ENCODE results near the gene PIP5K1C. TPM values are rescaled to one million over a fixed set of nuclear protein-coding genes. Genes with fewer than 3 reads are reported as not detected.

The PIP5K1C gene
- total RNA-seq, 1 experiment from 2014 or later, result 20.0 TPM

- Histone ChIP-seq H2AFZ (no peak overlapping the region), H3K4me3 (no peak overlapping the region), H3K36me3 (ENCODE audit: low read depth) (no peaks in the 10 kb centered on the region), H3F3A (ENCODE audit: insufficient read depth, low read depth) (peaks cover 7% of the 10 kb centered on the region; the same call in 1 of the 2 replicates), H3K27ac (no peak overlapping the region), H3K27me3 (ENCODE audit: insufficient read depth, low read depth) (no peaks in the 10 kb centered on the region), H3K79me2 (ENCODE audit: low read depth) (0 out of 2 replicates have a peak, but pooled peaks cover 5% of the 10 kb centered on the region), H3K9me3 (ENCODE audit: insufficient read depth, low read depth) (no peaks in the 10 kb centered on the region), H4K20me1 (ENCODE audit: insufficient read depth) (no peaks in the 10 kb centered on the region), H3K9me2 (ENCODE audit: insufficient read depth) (no peaks in the 10 kb centered on the region), H3K4me2 (no peak overlapping the region), H3K4me1 (replicated peaks; ENCODE audit: insufficient read depth) (peaks cover 11% of the 10 kb centered on the region)
- no TSS peak for BruUV-seq (replicated peaks)
- no peak for TF ChIP-seq EZH2 (IDR thresholded peaks at IDR 0.05; ENCODE audit: low read depth)
- TF ChIP-seq CTCF (conservative IDR thresholded peaks at IDR 0.05), result no peak
- DNase-seq, result no peak
- POLR2A ChIA-PET (ENCODE audit: unreplicated experiment), result no interaction called here
- intact Hi-C loops (cut with micrococcal nuclease; ENCODE audit: unreplicated experiment), result no loop called here
- CTCF ChIA-PET, result no interaction called here
Measured at GRCh38 chr19:3730457-3730958, 30.2 kb upstream of the PIP5K1C start.

GRCh38 chr19:3725640-3726310 is 25.5 kb upstream of the PIP5K1C start:
- peaks cover 19% of the 10 kb centered on the region for H3K4me1 ChIP-seq (replicated peaks; ENCODE audit: insufficient read depth)
- H4K20me1 ChIP-seq (ENCODE audit: insufficient read depth), result no peaks in the 10 kb centered on the region
- peak; percentile 40 to 77 for DNase-seq
- TF ChIP-seq EZH2 (IDR thresholded peaks at IDR 0.05; ENCODE audit: low read depth) (no peak), CTCF (conservative IDR thresholded peaks at IDR 0.05) (no peak)
- POLR2A ChIA-PET (ENCODE audit: unreplicated experiment), result no interaction called here
- CTCF ChIA-PET, result no interaction called here
- H3K4me2 ChIP-seq, result no peak overlapping the region
- no peak overlapping the region for H3K4me3 ChIP-seq
- no peaks in the 10 kb centered on the region for H3K9me2 ChIP-seq (ENCODE audit: insufficient read depth)
- H2AFZ ChIP-seq, result no peak overlapping the region
- peaks cover 14% of the 10 kb centered on the region; the same call in 1 of the 2 replicates for H3F3A ChIP-seq (ENCODE audit: insufficient read depth, low read depth)
- intact Hi-C loops (cut with micrococcal nuclease; ENCODE audit: unreplicated experiment), result no loop called here
- H3K9me3 ChIP-seq (ENCODE audit: insufficient read depth, low read depth), result no peaks in the 10 kb centered on the region
- no peaks in the 10 kb centered on the region for H3K27me3 ChIP-seq (ENCODE audit: insufficient read depth, low read depth)
- BruUV-seq (replicated peaks), result no TSS peak
- H3K27ac ChIP-seq, result no peak overlapping the region
- H3K36me3 ChIP-seq (ENCODE audit: low read depth), result no peaks in the 10 kb centered on the region
- 0 out of 2 replicates have a peak, but pooled peaks cover 8% of the 10 kb centered on the region for H3K79me2 ChIP-seq (ENCODE audit: low read depth)

- H3K4me3 ChIP-seq, result no peak overlapping the region
- H2AFZ ChIP-seq, result no peak overlapping the region
- H3K9me2 ChIP-seq (ENCODE audit: insufficient read depth), result no peaks in the 10 kb centered on the region
- TF ChIP-seq CTCF (conservative IDR thresholded peaks at IDR 0.05), result no peak
- no peak for TF ChIP-seq EZH2 (IDR thresholded peaks at IDR 0.05; ENCODE audit: low read depth)
- H3K4me2 ChIP-seq, result no peak overlapping the region
- H3K27me3 ChIP-seq (ENCODE audit: insufficient read depth, low read depth), result no peaks in the 10 kb centered on the region
- H4K20me1 ChIP-seq (ENCODE audit: insufficient read depth), result no peaks in the 10 kb centered on the region
- intact Hi-C loops (cut with micrococcal nuclease; ENCODE audit: unreplicated experiment), result no loop called here
- H3K79me2 ChIP-seq (ENCODE audit: low read depth), result 0 out of 2 replicates have a peak, but pooled peaks cover 8% of the 10 kb centered on the region
- DNase-seq, result no peak
- CTCF ChIA-PET, result no interaction called here
- peaks cover 19% of the 10 kb centered on the region; the same call in 1 of the 2 replicates for H3F3A ChIP-seq (ENCODE audit: insufficient read depth, low read depth)
- POLR2A ChIA-PET (ENCODE audit: unreplicated experiment), result interaction anchor here (0.6 kb wide), 1 partner anchor 38 kb away, joined by 4 read pairs; no protein-coding TSS in a partner anchor
- no peaks in the 10 kb centered on the region for H3K36me3 ChIP-seq (ENCODE audit: low read depth)
- H3K27ac ChIP-seq, result no peak overlapping the region
- peaks cover 26% of the 10 kb centered on the region for H3K4me1 ChIP-seq (replicated peaks; ENCODE audit: insufficient read depth)
- no TSS peak for BruUV-seq (replicated peaks)
- H3K9me3 ChIP-seq (ENCODE audit: insufficient read depth, low read depth), result no peaks in the 10 kb centered on the region
Measured at GRCh38 chr19:3725121-3725520, 24.9 kb upstream of the PIP5K1C start.
